Fibroblast of skin of left biceps (primary cell): Measurements from ENCODE around the gene NKAIN4.

Experiments
- DNase-seq, 2 experiments: peaks; one replicate each; pipeline ENCODE4 v3.0.0-alpha.2; 2013; ENCODE audit warnings: low read depth in 2 of 2

NKAIN4 gene

GRCh38 chr20:63194797-63195173, 59.5 kb downstream of the NKAIN4 start:
- no peak for DNase-seq

GRCh38 chr20:63194007-63194796, 60.1 kb downstream of the NKAIN4 start:
- no peak for DNase-seq

GRCh38 chr20:63192721-63193120, 61.5 kb downstream of the NKAIN4 start:
- DNase-seq = no peak

- no peak for DNase-seq
Observed at GRCh38 chr20:63191400-63191799, 62.9 kb downstream of the NKAIN4 start.

GRCh38 chr20:63190828-63191227, 63.4 kb downstream of the NKAIN4 start:
- DNase-seq = no peak
